Left ventricle myocardium inferior (tissue), 1 donor: ENCODE measurements around the gene RGMB. TPM values are rescaled to one million over a fixed set of nuclear protein-coding genes. Genes with fewer than 3 reads are reported as not detected.

Source experiments
- DNase-seq: peaks from one replicate; pipeline ENCODE4 v3.0.0-alpha.2; 2020
- H3K27ac ChIP-seq: fragments of 200-600 bp; replicated peaks from 2 replicates; pipeline ENCODE4 v1.8.0; 2021
- H3K27me3 ChIP-seq: fragments of 200-600 bp; 2 replicates; pipeline ENCODE4 v1.8.0; 2021; ENCODE audit warnings: low read depth
- H3K36me3 ChIP-seq: fragments of 200-600 bp; 2 replicates; pipeline ENCODE4 v1.8.0; 2021
- H3K4me1 ChIP-seq: fragments of 200-600 bp; 2 replicates; pipeline ENCODE4 v1.8.0; 2021
- H3K4me3 ChIP-seq: fragments of 200-600 bp; 2 replicates; pipeline ENCODE4 v1.8.0; 2021; ENCODE audit warnings: mild to moderate bottlenecking, moderate library complexity
- H3K9me3 ChIP-seq: fragments of 200-600 bp; replicated peaks from 2 replicates; pipeline ENCODE4 v1.8.0; 2021
- CTCF ChIP-seq: fragments of 200-600 bp; IDR thresholded peaks from 2 replicates; pipeline ENCODE4 v1.8.0; 2021; ENCODE audit warnings: antibody characterized with exemption, mild to moderate bottlenecking, borderline replicate concordance
- intact Hi-C: fragments of 100-400 bp; cut with micrococcal nuclease; formaldehyde crosslinking; loops from one replicate; pipeline ENCODE4 v1.11.0; 2022
- total RNA-seq: library from RNA; stranded (reverse); fragmentation: NEBNext Ultra II Directional; extraction: Animal tissue kit (Norgen Biotek cat#: 25700); gene quantifications from one replicate; pipeline ENCODE4 v1.2.1, GENCODE V29; 2021
- donor health status: DM: no; HTN: yes; CAD: no; lungs with severe emphysema.

RGMB gene
- total RNA-seq, 1 donor from 2014 or later, result 13.0 TPM

- no peak overlapping the region for H3K4me3 ChIP-seq
- peaks cover 11% of the 10 kb centered on the region for H3K36me3 ChIP-seq
- peaks cover 46% of the 10 kb centered on the region for H3K4me1 ChIP-seq
- no peak for DNase-seq
- no peak for TF ChIP-seq CTCF
- no peak overlapping the region for H3K27ac ChIP-seq
- intact Hi-C loops, result no loop called here
- no peaks in the 10 kb centered on the region for H3K9me3 ChIP-seq
- H3K27me3 ChIP-seq, result no peaks in the 10 kb centered on the region
Observed at GRCh38 chr5:98794001-98794400, 20.5 kb downstream of the RGMB start.

GRCh38 chr5:98794414-98795080 is 21.1 kb downstream of the RGMB start:
- TF ChIP-seq CTCF, result no peak
- Histone ChIP-seq H3K4me1 (peaks cover 41% of the 10 kb centered on the region), H3K36me3 (peaks cover 11% of the 10 kb centered on the region), H3K9me3 (no peaks in the 10 kb centered on the region), H3K27me3 (no peaks in the 10 kb centered on the region), H3K4me3 (no peak overlapping the region), H3K27ac (no peak overlapping the region)
- DNase-seq, result no peak
- intact Hi-C loops, result no loop called here

- intact Hi-C loops, result no loop called here
- H3K4me1 ChIP-seq, result peaks cover 34% of the 10 kb centered on the region
- no peaks in the 10 kb centered on the region for H3K27me3 ChIP-seq
Observed at GRCh38 chr5:98795243-98795642, 21.8 kb downstream of the RGMB start.

GRCh38 chr5:98796197-98796972 is 22.9 kb downstream of the RGMB start:
- intact Hi-C loops, result no loop called here
- Histone ChIP-seq H3K27ac (no peak overlapping the region), H3K9me3 (no peaks in the 10 kb centered on the region), H3K4me3 (no peak overlapping the region), H3K27me3 (no peaks in the 10 kb centered on the region), H3K4me1 (peaks cover 23% of the 10 kb centered on the region), H3K36me3 (peaks cover 11% of the 10 kb centered on the region)
- TF ChIP-seq CTCF, result peak; percentile 84
- DNase-seq, result no peak

More at GRCh38 chr5:98795243-98795642, 21.8 kb downstream of the RGMB start:
- DNase-seq, result no peak
- H3K36me3 ChIP-seq, result peaks cover 11% of the 10 kb centered on the region
- no peak overlapping the region for H3K4me3 ChIP-seq
- H3K27ac ChIP-seq, result no peak overlapping the region
- no peaks in the 10 kb centered on the region for H3K9me3 ChIP-seq
- no peak for TF ChIP-seq CTCF

- intact Hi-C loops, result no loop called here
- peaks cover 14% of the 10 kb centered on the region for H3K4me1 ChIP-seq
- no peak overlapping the region for H3K4me3 ChIP-seq
- no peak for TF ChIP-seq CTCF
- no peaks in the 10 kb centered on the region for H3K9me3 ChIP-seq
- H3K27ac ChIP-seq, result no peak overlapping the region
- DNase-seq, result no peak
- no peaks in the 10 kb centered on the region for H3K27me3 ChIP-seq
- peaks cover 6% of the 10 kb centered on the region for H3K36me3 ChIP-seq
Observed at GRCh38 chr5:98798371-98798770, 24.9 kb downstream of the RGMB start.
